Measurements from ENCODE around the gene PUS1. TPM values are rescaled to one million over a fixed set of nuclear protein-coding genes. Genes with fewer than 3 reads are reported as not detected.
A peak's percentile ranks its signal among the peaks of the same experiment; 100 is the strongest.

The PUS1 gene
- total RNA-seq, 3 donors from 2014 or later = 8.8 to 31.5 (median 20.9) TPM

DNA sequence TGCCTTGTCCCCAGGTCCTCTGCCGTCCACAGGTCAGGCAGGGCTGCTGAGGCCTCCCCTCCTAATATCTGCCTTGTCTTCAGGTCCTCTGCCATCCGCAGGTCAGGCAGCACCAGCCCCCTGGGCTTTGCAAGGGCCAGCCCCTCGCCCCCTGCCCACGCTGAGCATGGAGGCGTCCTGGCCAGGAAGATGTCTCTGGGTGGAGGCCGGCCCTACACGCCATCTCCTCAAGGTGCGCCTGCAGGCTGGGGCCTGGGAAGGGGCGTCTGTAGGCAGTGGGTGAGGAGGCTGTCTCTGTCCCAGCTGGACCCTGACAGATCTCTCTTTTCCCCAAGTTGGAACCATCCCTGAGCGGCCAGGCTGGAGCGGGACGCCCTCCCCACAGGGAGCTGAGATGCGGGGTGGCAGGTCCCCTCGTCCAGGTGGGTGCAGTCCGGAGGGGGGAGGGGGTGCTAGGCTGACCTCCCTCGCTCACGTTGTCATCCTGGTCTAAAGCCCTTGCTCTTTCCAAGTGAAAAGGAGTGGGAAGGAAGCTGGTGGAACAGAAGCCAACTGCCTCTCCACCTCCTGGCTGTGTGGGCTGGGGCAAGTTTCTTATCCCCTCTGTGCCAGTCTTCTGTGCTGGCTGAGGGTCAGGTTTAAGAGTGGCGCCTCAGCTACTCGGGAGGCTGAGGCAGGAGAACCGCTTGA lies 13.9 kb upstream of the PUS1 start:
- DNase-seq (ENCODE audit: low spot score in 2 of 2) = no peak
- Histone ChIP-seq H3K36me3 (peaks cover 16% of the 10 kb centered on the region), H3K4me1 (peaks cover 0 to 9% of the 10 kb centered on the region in 2 donors), H3K27me3 (no peaks in the 10 kb centered on the region), H3K27ac (no peak overlapping the region), H3K9me3 (no peaks in the 10 kb centered on the region), H3K4me3 (no peak overlapping the region)
- TF ChIP-seq POLR2A (IDR thresholded peaks at IDR 0.05) (no peak), CTCF (IDR thresholded peaks at IDR 0.05) (no peak), POLR2AphosphoS5 (IDR thresholded peaks at IDR 0.05) (no peak)
- intact Hi-C loops (cut with DNase I; ENCODE audit: low total_unique reads) = no loop called here

DNA sequence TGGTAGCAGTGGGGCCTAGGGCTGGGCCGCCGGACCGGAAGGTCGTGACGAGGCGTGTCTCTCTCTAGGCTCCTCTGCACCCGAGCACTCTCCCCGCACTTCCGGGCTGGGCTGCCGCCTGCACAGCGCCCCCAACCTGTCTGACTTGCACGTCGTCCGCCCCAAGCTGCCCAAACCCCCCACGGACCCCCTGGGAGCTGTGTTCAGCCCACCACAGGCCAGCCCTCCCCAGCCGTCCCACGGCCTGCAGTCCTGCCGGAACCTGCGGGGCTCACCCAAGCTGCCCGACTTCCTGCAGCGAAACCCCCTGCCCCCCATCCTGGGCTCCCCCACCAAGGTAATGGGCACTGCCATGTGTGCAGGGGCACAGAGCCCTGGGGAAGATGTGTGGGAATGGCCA lies 13.3 kb upstream of the PUS1 start:
- Histone ChIP-seq H3K9me3 (no peaks in the 10 kb centered on the region), H3K4me3 (no peak overlapping the region), H3K36me3 (peaks cover 16% of the 10 kb centered on the region), H3K4me1 (peaks cover 0 to 9% of the 10 kb centered on the region in 2 donors), H3K27me3 (no peaks in the 10 kb centered on the region), H3K27ac (no peak overlapping the region)
- TF ChIP-seq POLR2A (IDR thresholded peaks at IDR 0.05) = no peak
- TF ChIP-seq POLR2AphosphoS5 (IDR thresholded peaks at IDR 0.05) = no peak
- TF ChIP-seq CTCF (IDR thresholded peaks at IDR 0.05) = no peak
- DNase-seq (ENCODE audit: low spot score in 2 of 2) = no peak
- intact Hi-C loops (cut with DNase I; ENCODE audit: low total_unique reads) = no loop called here

GRCh38 chr12:131916306-131917138 lies 12.6 kb upstream of the PUS1 start:
- no peak for TF ChIP-seq POLR2A (IDR thresholded peaks at IDR 0.05)
- no peak for TF ChIP-seq CTCF (IDR thresholded peaks at IDR 0.05)
- no peak for TF ChIP-seq POLR2AphosphoS5 (IDR thresholded peaks at IDR 0.05)
- intact Hi-C loops (cut with DNase I; ENCODE audit: low total_unique reads) = no loop called here
- H3K27me3 ChIP-seq = no peaks in the 10 kb centered on the region
- H3K27ac ChIP-seq = no peak overlapping the region
- peaks cover 16% of the 10 kb centered on the region for H3K36me3 ChIP-seq
- no peak for DNase-seq (ENCODE audit: low spot score in 2 of 2)
- H3K9me3 ChIP-seq = no peaks in the 10 kb centered on the region
- H3K4me1 ChIP-seq = peaks cover 0 to 9% of the 10 kb centered on the region in 2 donors
- H3K4me3 ChIP-seq = no peak overlapping the region

DNA sequence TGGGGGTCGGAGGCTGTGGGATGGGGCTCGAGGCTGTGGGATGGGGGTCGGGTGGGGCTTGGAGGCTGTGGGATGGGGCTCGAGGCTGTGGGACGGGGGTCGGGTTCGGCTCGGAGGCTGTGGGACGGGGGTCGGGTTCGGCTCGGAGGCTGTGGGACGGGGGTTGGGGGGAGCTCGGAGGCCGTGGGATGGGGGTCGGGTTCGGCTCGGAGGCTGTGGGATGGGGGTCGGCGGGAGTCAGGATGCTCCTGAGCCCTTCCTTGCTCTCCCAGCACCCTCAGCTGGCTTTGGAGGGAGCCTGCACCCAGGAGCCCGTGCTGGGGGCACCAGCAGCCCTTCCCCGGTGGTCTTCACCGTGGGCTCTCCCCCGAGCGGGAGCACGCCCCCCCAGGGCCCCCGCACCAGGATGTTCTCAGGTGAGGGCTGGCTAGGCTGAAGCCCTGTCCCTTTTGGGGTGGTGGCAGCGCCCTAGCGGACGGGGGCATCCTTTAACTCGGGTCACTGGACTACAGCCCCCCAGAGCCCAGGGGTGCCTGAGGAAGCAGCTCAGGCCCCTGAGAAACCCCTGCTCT lies 11.9 kb upstream of the PUS1 start:
- TF ChIP-seq POLR2AphosphoS5 (IDR thresholded peaks at IDR 0.05) (no peak), POLR2A (IDR thresholded peaks at IDR 0.05) (no peak), CTCF (IDR thresholded peaks at IDR 0.05) (no peak)

More for the DNA sequence above, 11.9 kb upstream of the PUS1 start:
- Histone ChIP-seq H3K9me3 (no peaks in the 10 kb centered on the region), H3K36me3 (peaks cover 11% of the 10 kb centered on the region), H3K4me3 (no peak overlapping the region), H3K4me1 (peaks cover 0 to 5% of the 10 kb centered on the region in 2 donors), H3K27ac (no peak overlapping the region), H3K27me3 (no peaks in the 10 kb centered on the region)
- peak in 1 of 2 donors; percentile 71 for DNase-seq (ENCODE audit: low spot score in 2 of 2)
- intact Hi-C loops (cut with DNase I; ENCODE audit: low total_unique reads) = no loop called here

Data from breast epithelium (tissue), 4 donors.